Activated CD4-positive, alpha-beta T cell treated with anti-CD3 and anti-CD28 coated beads, Interleukin-2, amount 50 U/mL, for 1 hour (primary cell): ENCODE results near the gene CRBN.
A peak's percentile ranks its signal among the peaks of the same experiment; 100 is the strongest.

ENCODE experiments used
- DNase-seq: peaks from one replicate; pipeline ENCODE4 v3.0.0-alpha.2; 2020

The CRBN gene

DNA sequence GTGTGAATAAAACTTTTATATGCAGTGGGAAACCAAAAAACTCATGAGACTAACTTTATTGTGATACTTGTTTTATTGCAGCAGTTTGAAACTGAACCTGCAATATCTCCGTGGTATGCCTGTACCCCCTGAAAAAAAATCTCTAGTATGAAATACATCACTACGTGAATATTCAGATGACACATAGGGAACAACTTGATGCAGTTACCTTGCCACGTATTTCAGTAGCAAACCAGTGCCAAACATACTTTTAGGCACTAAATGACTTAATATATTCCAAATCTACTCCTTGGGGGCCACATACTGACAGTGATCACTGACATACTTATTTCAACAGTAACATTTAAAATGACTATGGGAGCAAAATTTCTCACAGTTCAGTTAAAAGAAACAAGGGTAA lies 13.8 kb downstream of the CRBN start:
- DNase-seq, result no peak

DNA sequence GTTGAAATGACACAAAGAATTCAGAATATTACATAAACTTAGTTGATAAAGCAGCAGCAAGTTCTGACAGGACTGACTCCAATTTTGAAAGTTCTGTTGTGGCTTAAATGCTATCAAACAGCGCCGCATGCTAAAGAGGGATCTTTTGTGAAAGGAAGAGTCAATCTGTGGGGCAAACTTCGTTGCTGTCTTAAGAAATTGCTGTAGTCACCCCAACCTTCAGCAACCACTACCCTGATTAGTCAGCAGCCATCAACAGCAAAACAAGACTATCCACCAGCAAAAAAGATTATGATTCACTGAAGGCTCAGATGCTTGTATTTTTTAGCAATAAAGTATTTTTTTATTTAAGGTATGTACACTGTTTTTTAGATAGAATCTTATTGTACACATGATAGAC lies 14.2 kb downstream of the CRBN start:
- DNase-seq, result no peak

DNA sequence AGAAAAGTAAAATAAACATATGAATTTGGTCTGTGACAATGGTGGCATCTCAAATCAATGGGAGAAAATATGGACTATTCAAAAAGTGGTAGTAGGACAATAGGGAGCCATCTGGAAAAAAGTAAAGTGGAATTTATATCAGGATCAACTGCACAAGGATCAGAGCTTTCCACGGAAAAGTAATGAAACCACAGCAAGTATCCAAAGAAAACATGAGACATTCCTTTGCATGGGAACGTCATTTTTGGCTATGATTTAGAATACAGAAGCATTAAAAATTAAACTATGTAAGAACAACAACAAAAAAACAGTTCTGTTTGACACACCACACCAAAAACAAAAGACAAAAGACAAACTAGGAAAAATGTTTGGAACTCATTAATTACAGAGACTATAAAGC lies 18.7 kb downstream of the CRBN start:
- DNase-seq, result no peak

DNA sequence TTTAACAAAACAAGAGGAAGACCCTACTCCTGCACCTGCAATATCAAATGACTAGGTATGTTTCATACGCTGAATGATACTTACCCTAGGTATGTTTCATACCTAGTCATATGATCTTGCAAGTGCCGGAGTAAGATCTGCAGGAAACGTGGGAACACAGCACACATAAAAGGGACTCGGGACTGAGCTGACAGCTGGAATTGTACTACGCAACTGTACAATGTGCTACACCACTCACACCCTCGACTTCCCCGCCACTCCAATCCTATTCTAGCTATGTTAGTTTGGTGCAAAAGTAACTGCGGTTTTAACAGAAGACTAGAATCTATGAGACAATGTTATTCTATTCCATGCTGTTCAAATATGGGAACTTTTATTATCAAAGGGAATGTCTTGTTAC lies 22.0 kb downstream of the CRBN start:
- no peak for DNase-seq

DNA sequence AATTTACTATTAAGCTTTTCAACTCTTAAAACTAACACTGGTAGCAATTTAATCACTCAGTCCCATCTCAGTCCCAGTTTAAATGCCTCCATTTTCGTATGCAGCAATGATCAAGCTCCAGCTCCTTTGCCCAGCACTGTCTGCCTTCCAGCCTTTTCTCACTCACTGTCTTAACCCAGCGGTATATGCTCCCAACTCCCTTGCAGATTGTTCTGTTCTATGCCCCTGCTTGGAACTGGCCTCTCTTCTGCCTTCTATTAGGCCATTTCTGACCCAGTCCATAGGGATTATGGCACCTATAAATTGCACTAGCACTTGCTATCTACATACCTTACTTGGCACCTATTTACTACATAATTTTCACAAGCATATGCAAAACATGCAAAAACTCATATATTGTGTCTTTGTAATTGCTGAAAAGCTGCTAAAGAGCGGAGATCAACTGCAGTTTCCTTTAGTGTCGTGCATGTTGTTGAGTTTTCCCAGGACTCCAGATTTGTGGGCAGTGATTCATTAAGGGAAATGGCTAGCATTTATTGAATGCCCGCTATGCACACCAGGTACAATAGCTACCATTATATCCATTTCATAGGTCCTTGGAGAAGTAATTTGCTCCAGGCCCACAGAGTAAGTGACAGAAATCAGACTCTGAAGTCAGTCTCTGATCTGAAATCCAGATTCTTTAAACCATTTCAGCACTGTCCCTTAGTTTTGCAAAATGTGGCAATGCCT lies 24.4 kb downstream of the CRBN start:
- no peak for DNase-seq

DNA sequence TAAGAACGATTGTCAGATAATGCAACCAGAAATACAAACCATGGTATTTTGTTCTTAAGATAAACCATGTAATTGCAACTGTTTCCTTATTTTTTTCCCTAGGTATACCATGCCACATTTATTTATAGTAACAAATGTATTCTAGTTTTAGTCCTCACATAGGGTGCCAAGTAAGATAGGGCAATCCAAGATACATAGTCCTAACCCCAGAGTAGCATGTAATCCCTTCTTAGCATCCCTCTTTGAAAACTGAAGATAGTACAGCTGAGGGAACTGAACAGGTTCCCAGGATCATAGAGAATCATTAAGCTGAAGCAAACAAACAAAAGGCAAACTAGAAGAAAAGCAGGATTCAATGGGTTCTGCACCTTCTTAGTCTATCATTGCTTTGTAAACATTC lies 28.0 kb downstream of the CRBN start:
- DNase-seq, result no peak

DNA sequence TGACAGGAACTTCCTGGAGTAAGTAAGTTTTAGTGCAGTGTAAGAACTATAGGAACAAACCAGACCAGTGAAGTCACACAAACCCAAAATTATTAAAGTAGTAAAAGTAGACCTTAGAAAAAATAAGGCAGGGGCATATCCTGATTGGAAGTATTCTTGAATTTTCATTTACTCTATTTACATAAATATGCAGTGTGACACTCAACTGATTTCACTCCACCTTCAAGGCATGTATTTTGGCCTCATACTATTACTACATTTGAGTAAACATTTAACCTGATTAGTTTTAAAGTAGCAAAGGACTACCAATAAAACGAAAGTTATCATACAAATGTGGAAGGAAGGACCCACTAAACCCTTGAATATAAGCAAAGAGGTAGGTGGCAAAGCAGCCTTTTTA lies 29.9 kb downstream of the CRBN start:
- DNase-seq, result no peak

DNA sequence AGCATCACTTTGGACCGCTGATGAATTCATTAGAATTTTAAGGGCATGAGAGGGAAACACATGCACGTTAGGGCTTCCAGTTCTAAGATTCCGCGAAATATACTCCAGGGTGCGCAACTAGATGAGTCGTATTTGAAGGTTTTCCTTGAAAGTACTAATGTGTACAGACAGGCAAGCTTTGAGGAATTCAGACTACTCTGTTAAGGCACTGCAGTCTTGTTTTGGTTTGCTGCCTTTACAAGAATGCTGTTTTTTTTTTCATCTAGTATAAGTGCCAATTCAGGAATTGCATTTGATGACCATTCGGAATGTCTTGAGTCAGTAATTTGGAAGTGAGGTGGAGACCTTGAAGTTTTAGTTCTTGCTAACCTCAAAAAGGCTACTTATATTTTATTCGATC lies 33.7 kb downstream of the CRBN start:
- no peak for DNase-seq

DNA sequence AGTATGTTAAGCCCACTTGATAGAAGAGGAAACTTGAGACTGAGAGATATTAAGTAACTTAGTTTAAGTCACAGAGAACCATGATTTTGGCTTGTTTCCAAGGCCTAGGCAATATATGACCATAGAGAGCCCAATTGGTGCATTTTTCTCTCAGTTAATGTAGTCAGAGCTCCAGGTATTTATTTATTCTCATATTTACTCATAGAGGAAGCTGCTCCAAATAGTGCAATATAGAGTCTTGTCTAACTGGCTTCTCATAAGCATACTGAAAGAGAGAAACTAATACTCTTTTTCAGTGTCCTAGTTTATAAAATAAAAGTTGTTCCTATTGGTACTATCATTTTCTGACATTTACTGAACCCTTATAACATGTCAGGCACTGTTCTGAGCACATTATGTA lies 37.6 kb downstream of the CRBN start:
- DNase-seq, result no peak

DNA sequence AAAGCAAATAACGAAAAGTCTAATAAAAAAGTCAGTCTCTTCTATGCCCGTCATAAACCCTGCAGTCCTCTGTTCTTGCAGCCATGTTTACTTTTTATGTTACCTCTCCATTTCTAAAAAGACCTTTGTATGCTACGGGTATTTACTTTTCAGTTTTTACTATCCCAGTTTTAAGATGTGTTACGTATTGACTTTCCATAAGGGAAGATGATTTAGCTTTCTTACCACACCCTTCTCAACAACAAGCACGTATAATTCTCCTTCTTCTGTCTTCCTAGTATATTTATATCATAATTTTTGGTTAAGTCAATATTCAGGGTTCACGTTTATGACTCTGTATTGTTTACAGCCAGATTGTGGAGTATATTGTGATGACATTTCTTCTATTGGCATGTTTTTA lies 42.0 kb downstream of the CRBN start:
- no peak for DNase-seq

DNA sequence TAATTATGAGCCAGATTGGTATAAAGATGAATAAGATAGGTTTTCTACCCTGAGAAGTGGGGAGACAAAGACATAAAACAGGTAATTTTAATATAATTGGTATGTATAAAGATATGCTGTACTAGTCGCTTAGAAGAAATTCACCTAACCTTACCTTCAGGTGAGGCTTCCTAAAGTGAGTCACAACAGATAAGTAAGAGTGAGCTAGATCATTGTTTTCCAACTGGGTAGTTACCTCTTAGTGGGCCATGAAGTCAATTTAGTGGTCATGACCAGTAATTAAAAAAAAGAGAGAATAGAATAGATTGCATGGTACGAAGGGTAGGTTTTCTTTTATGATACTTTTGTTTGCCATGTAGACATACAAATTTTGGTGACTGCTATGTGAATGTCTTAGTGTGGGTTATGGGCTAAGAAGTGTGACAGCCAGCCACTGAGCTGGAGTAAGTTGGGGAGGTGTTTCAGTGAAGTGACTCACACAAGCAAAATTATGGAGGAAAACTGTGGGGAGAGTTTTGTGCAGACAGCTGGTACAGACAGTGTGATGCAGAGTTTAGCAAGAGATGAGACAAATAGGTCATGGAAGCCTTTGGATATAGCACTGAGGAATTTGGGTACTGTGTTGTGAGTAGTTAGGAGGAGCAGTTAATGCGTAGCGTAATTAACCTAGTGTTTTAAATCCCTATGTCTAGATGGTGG lies 44.6 kb downstream of the CRBN start:
- DNase-seq, result no peak

DNA sequence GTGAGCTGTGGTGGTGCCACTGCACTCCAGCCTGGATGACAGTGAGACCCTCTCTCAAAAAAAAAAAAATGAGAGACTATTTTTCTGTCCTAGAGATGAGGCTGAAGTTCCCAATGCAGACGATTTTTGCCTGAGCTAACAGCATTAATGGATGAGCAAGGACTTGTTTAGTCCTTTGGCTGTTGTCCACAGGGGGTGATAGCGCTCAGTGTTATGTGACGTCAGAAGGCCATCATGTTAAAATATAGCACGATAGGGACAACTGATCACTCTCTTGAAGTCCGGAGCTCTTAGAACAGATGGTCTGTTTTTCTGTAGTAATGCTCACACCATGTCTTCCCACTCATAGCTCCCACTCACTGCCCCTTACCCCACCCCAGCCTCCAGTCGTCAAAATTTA lies 46.0 kb downstream of the CRBN start:
- DNase-seq, result no peak

DNA sequence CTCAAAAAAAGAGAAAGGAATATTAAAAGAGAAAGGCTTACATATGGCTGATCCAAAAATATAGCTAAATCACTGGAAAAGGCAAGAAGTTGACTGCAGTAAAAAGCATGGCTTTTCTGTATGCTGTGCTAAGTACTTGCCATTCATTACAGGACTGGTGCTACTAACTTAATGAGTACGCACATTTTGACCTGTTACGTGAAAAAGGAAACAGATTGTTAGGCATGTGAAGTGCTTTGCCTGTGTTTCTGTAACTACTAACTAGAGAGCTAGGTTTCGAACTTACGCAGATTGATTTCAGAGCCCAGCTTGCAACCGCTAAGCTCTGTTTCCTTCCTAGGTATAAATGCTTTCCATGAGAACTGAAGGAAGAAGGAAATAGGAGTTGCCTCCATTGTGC lies 49.9 kb downstream of the CRBN start:
- no peak for DNase-seq

DNA sequence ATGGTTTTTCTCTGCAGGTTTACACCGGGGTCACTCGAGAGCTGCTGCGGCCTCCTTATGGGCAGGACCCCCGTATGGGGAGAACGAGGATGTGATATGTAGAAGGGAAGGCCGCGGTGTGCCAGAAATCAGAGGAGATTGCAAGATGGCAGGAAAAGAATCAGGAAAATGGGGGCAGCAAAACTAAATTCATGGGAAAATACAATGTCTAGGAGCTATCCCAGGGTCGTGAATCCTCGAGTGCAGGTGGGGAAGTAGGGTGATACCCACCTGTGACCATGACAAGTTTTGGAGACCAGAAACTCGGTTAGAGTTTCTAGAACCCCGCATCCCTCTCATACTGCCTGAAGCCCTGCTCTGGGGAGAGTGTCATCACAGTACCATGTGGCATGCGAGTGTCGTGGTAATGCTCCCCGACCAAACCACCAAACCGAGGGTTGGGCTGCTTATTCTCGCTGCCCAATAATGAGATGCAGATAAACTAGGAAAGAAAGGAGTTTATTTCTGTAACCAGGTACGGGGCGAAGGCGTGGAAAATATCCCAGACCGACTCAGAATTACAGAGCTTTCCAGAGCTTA lies 52.0 kb downstream of the CRBN start:
- peak; percentile 28 for DNase-seq

DNA sequence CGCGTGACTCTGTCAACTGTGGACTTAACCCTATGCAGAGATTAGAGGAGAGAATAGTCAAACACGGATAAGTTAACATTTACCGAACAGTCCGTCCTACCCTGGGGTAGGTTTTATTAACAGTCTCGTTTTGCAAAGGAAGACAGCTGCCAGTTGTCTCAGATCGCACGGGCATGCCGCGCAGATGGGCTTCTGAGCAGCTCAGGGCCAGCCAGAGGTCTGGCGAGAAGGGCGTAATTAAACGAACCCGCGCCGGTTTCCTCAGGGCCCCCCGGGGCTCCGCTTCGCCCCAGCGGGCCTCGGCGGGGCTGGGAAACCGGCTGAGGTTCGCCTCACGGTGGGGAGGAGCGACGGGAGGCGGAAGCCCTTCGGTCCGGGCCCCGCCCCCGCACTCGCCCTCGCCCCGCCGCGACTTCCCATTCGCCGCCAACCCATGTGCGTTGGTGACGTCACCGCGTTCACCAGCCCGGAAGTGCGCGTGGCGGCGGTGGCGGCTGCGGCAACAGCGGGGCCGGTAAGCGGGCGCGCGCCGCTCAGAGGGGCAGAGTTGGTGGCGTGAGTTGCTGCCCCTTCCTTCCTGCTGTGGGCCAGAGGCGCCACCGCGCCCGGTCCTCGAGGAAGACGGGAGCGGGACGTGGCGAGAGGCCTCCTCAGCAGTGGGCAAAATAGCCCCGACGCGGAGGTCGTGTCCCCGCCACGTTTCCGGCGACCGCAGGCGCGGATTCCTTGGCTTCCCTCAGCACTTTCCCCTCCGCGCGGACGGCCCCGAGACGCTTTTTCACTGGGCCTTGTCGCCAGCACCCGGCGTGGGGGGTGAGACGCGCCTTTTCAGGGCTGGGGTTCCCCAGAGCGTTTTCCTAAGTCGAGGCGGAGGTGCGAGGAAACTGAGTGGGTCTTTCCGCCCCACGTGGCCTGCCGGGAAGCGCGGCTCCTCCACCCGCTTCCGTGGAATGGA lies 52.7 kb downstream of the CRBN start, which contains the start of gene TRNT1:
TRNT1 (plus strand) TSS at position 464 of the 955 bp plus-strand sequence. CDS start 2,101 bp downstream, outside the sequence.
- peak; percentile 96 for DNase-seq

DNA sequence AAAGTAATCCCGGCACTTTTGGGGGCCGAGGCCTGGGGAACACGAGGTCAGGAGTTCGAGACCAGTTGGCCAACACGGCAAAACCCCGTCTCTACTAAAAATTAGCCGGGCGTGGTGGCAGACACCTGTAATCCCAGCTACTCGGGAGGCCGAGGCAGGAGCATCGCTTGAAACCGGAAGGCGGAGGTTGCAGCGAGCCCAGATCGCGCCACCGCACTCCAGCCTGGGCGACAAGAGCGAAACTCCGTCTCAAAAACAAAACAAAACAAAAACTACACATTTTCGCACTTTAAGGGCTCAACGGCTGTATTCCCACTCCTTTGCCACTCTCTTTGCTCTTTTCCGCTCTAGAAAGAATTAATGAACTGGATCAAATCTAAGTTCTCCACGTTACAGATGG lies 53.5 kb downstream of the CRBN start:
- DNase-seq, result no peak

DNA sequence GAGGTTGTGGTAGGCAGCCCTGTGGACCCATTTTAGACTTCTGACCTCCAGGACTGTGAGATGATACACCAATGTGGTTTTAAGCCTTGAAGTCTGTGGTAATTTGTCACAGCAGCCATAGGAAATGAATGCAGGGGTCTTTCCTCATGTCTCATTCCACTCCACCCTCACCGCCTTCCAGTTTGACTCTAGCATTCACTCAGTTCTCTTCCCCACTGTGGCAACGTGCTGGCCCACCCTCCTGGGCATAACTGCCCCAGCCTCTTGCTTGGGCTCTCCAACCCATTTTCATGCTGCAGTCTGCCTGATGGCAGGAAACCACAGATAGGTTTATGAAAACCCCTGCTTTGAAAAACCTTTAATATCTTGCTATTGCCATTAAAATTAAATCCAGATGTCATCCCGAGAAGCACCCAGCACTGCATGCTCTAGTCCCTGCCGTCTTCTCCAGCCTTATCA lies 60.1 kb downstream of the CRBN start:
- no peak for DNase-seq

DNA sequence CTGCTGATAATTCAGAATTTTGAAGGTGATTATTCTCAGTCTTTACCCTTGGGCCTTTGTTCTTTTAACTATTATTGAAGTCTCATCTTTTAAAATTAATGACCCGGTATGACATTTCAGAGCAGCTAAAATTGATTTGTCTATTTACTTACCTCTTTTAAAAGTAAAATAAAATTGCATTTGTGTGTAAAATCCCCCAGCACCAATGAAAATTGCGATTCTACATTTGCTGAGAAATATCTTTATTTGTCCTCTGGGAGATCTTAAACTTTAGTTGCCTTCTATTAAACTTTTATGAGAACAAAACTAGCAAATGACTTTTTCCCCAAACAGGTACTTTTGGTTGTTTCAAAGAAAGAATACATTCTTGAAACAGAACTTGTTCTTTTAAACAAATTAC lies 61.8 kb downstream of the CRBN start:
- no peak for DNase-seq

DNA sequence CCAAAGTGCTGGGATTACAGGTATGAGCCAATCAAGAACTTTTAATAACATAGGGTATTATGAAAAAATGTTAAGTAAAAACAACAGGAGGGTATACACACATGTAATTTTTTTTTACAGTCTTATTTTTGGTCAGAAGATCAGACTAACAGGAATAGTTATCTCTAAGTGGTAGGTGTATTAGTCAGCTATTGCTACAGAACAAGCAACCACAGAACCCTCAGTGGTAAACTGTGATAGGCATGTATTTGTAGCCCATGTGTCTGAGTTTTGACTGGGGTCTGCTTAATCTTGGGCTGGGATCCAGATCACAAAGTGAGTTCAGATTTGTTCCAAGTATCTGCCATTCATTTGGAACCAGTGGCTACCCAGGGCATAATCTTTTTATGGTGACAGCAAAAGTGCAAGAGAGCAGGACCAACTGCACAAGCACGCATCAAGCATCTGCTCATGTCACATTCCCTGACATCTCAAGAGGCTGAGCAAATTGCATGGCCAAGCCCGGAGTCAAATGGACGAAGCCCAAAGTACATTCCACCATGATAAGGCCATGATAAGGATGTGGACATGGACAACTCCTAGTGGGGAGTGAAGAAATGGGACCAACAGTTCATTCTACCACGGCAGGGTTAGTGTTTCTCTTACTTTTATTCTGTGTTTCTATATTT lies 66.3 kb downstream of the CRBN start:
- no peak for DNase-seq

DNA sequence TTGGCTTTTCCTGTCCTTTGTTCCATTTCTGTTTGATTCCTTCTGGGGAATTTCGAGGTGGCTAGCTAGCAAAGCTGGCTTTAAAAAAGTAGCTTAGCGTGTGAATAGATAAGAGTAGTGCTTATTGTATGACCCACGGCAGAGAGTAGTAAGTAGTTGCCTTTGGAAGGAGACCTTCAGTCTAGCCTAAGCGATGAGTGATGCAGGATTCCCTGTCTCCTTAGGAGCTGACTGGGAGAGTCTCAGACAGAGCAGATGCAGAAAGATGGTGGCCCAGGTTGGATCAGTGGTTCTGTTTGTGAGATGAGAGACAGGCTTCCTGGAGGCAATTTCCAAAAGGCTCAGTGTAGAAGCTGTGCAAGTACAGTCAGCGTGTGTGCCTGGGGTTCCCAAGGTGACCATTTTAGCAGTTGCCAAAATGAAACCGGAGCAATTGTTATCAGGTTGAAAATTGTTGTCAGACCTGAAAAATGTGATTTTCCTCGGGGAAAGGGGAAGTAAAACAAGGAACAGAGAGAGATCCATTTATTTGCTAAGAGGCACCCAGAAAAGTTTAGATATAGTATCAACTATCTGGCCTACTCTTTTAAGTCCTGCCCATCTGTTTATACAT lies 68.6 kb downstream of the CRBN start:
- no peak for DNase-seq

DNA sequence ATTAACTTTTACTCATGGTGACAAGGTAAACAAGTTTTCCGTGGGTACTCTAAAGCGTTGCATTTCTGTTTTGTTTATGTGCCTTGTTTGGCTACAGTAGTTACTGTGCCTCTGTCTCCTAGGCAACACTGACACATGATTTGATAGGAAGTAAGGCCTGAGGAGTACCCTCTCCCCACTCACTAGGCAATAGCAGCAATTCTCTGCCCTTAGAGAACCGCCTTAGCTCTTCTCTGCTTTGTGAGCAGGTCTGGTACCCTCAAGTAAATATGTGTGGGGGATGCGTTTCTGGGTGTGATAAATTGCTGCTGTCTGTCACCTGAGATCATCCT lies 69.2 kb downstream of the CRBN start, which contains the start of gene IL5RA:
IL5RA (minus strand) TSS at position 76 of the 332 bp plus-strand sequence. CDS start 5,390 bp downstream, outside the sequence.
- peak; percentile 1 for DNase-seq
